Activated B cell treated with CpG ODN at 0.5 μM for 24 hours (primary cell): ENCODE measurements around the gene NPAS3. TPM values are rescaled to one million over a fixed set of nuclear protein-coding genes. Genes with fewer than 3 reads are reported as not detected.

Source experiments
- ATAC-seq: fragments of 200-7000 bp; cut with Tn5 transposase; one replicate; pipeline ENCODE4 v1.10.0; 2021; ENCODE audit warnings: low read depth, mild to moderate bottlenecking, moderate library complexity
- CTCF ChIA-PET: fragments of 350-600 bp; sonication (Branson Sonifier 250); formaldehyde crosslinking; loops from one replicate; lab custom pipeline; 2021; ENCODE audit warnings: antibody characterized with exemption; lab: Charles Lee
- POLR2A ChIA-PET: fragments of 350-600 bp; sonication (Branson Sonifier 250); formaldehyde crosslinking; loops from one replicate; lab custom pipeline; 2021; ENCODE audit warnings: antibody characterized with exemption; lab: Charles Lee
- DNase-seq: peaks from one replicate; pipeline ENCODE4 v3.0.0; 2022
- H3K27ac Mint-ChIP-seq: one replicate; pipeline ENCODE4 v1.8.0; 2020; ENCODE audit warnings: mixed read lengths
- H3K27me3 Mint-ChIP-seq: one replicate; pipeline ENCODE4 v1.8.0; 2021; ENCODE audit warnings: mixed read lengths
- H3K36me3 Mint-ChIP-seq: one replicate; pipeline ENCODE4 v1.8.0; 2021; ENCODE audit warnings: low read depth, mixed read lengths
- H3K4me1 Mint-ChIP-seq: one replicate; pipeline ENCODE4 v1.8.0; 2021; ENCODE audit warnings: mixed read lengths
- H3K4me3 Mint-ChIP-seq: one replicate; pipeline ENCODE4 v1.8.0; 2020; ENCODE audit warnings: mild to moderate bottlenecking, mixed read lengths
- H3K9me3 Mint-ChIP-seq: one replicate; pipeline ENCODE4 v1.8.0; 2020; ENCODE audit warnings: mixed read lengths
- CTCF ChIP-seq: fragments of 200-600 bp; IDR thresholded peaks from one replicate; pipeline ENCODE4 v1.8.0; 2022; ENCODE audit warnings: antibody characterized with exemption, mild to moderate bottlenecking
- intact Hi-C: fragments of 100-400 bp; cut with micrococcal nuclease; formaldehyde crosslinking; loops from one replicate; pipeline ENCODE4 v1.15.1; 2024
- total RNA-seq: library from RNA; stranded (reverse); gene quantifications from 2 replicates; pipeline ENCODE4 v1.2.3, GENCODE V29; 2022

The NPAS3 gene
- total RNA-seq, 1 donor from 2014 or later = not detected

DNA sequence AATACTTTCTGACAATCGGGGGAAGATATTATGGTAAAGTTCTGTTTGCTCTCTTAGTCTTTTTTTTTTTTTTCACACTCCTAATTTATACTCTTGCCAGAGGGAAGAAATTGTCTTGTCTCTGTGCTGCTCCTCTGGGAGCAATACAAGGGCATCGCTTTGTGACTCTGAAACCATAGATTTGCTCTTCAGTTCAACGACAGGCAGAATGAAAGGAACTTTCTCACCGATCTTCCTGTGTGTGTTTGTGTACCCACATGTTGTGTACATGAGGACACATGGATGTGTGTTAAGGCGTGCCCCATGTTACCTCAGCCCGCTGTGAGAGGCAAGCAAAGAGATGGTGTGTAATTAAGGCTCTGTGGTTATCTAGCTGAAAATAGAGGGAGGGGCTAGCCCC lies 554.6 kb downstream of the NPAS3 start:
- Mint-ChIP-seq H3K27ac (no peak overlapping the region), H3K27me3 (no peaks in the 10 kb centered on the region), H3K4me1 (no peaks in the 10 kb centered on the region), H3K36me3 (no peaks in the 10 kb centered on the region), H3K9me3 (peaks cover 7% of the 10 kb centered on the region), H3K4me3 (no peak overlapping the region)
- intact Hi-C loops = no loop called here
- ChIA-PET POLR2A (no interaction called here), CTCF (no interaction called here)
- no peak for TF ChIP-seq CTCF
- DNase-seq (no peak), ATAC-seq (no peak)

- Mint-ChIP-seq H3K4me3 (no peak overlapping the region), H3K4me1 (no peaks in the 10 kb centered on the region), H3K36me3 (no peaks in the 10 kb centered on the region), H3K27ac (no peak overlapping the region), H3K9me3 (peaks cover 7% of the 10 kb centered on the region), H3K27me3 (no peaks in the 10 kb centered on the region)
- ChIA-PET POLR2A (no interaction called here), CTCF (no interaction called here)
- DNase-seq = no peak
- ATAC-seq = no peak
- intact Hi-C loops = no loop called here
- no peak for TF ChIP-seq CTCF
These were observed 555.3 kb downstream of the NPAS3 start for GRCh38 chr14:33493990-33494389.

- no peak for ATAC-seq
- H3K36me3 Mint-ChIP-seq = no peaks in the 10 kb centered on the region
- TF ChIP-seq CTCF = no peak
- no peaks in the 10 kb centered on the region for H3K4me1 Mint-ChIP-seq
- ChIA-PET CTCF (no interaction called here), POLR2A (no interaction called here)
- intact Hi-C loops = no loop called here
- no peak overlapping the region for H3K4me3 Mint-ChIP-seq
- no peaks in the 10 kb centered on the region for H3K27me3 Mint-ChIP-seq
- peaks cover 7% of the 10 kb centered on the region for H3K9me3 Mint-ChIP-seq
- DNase-seq = no peak
- no peak overlapping the region for H3K27ac Mint-ChIP-seq
These were observed 561.0 kb downstream of the NPAS3 start for GRCh38 chr14:33499687-33500086.

DNA sequence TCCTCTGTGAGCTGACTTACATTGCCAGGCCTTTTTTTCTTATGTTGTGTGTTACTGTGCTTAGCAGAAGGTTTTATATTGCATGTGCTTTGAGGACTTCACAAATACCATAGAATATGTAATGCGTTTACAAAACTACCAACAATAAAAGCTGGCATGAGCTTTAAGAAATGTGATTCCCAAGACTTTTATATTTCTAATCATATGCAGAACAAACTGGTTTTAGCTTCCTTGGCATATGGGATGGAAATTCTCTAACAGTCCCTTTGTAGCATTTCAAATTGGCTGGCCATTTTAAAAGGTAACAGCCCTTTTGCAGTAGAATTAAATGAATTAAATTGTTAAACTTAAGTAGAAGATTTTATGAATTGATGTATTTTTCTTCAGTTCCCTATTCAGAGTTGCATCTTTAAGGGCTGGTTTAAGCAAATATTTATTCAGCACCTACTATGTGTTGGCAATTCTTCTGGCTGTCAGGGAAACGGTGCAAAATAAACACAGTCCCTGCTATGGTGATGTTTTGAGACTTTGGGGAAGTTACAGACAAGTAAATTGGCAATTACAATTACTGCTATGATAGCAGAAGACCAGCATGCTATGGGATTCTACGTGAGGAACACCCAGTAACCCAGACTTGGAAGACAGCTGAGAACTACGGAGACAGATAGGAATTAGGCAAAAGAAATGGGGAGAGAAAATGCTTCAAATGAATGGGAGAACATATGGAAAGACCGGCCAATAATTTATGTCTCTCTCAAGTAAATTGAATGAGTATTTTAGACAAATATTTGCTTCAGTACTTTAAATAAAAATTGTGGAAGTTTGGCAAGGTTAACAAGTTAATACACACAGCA lies 565.8 kb downstream of the NPAS3 start:
- no peak for TF ChIP-seq CTCF
- no peak for DNase-seq

GRCh38 chr14:33505266-33505962 lies 566.7 kb downstream of the NPAS3 start:
- no peak for ATAC-seq
- Mint-ChIP-seq H3K4me3 (no peak overlapping the region), H3K36me3 (no peaks in the 10 kb centered on the region), H3K27me3 (no peaks in the 10 kb centered on the region), H3K9me3 (no peaks in the 10 kb centered on the region), H3K27ac (no peak overlapping the region), H3K4me1 (no peaks in the 10 kb centered on the region)
- intact Hi-C loops = no loop called here
- TF ChIP-seq CTCF = no peak
- POLR2A ChIA-PET = no interaction called here
- no peak for DNase-seq
- CTCF ChIA-PET = no interaction called here

More for the DNA sequence above, 565.8 kb downstream of the NPAS3 start:
- Mint-ChIP-seq H3K4me1 (no peaks in the 10 kb centered on the region), H3K27ac (no peak overlapping the region), H3K4me3 (no peak overlapping the region), H3K9me3 (no peaks in the 10 kb centered on the region), H3K27me3 (no peaks in the 10 kb centered on the region), H3K36me3 (no peaks in the 10 kb centered on the region)
- intact Hi-C loops = no loop called here
- ATAC-seq = no peak
- POLR2A ChIA-PET = no interaction called here
- CTCF ChIA-PET = no interaction called here
